Measurements from ENCODE around the gene LAMB4.

LAMB4 gene

DNA sequence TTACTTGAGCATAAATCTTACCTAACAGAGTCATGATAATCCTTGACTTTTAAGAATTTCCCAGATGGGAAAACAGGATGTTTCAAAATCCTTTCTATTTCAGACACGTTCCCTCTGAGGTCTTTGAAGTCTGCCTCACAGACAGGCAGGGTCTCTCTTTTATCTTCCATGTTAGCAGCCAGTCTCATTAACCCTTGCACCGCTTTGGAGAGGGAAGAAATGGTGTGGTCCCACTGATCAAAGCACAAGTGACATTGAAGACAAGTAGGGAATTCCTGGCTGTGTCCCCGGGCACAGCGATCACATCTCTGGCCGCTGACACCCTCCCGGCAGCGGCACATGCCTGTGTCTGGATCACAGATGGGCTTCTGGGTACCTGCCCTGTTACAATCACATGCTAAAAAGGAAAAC is 74.5 kb downstream of the LAMB4 start:
- DNase-seq (ENCODE audit: low read depth), result no peak
- TF ChIP-seq, protein P1, sequence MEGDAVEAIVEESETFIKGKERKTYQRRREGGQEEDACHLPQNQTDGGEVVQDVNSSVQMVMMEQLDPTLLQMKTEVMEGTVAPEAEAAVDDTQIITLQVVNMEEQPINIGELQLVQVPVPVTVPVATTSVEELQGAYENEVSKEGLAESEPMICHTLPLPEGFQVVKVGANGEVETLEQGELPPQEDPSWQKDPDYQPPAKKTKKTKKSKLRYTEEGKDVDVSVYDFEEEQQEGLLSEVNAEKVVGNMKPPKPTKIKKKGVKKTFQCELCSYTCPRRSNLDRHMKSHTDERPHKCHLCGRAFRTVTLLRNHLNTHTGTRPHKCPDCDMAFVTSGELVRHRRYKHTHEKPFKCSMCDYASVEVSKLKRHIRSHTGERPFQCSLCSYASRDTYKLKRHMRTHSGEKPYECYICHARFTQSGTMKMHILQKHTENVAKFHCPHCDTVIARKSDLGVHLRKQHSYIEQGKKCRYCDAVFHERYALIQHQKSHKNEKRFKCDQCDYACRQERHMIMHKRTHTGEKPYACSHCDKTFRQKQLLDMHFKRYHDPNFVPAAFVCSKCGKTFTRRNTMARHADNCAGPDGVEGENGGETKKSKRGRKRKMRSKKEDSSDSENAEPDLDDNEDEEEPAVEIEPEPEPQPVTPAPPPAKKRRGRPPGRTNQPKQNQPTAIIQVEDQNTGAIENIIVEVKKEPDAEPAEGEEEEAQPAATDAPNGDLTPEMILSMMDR (IDR thresholded peaks at IDR 0.05; ENCODE audit: low read depth, low read length, missing control alignments), result no peak
- no peak overlapping the region for H3K4me3 ChIP-seq (ENCODE audit: low read depth, low read length)

DNA sequence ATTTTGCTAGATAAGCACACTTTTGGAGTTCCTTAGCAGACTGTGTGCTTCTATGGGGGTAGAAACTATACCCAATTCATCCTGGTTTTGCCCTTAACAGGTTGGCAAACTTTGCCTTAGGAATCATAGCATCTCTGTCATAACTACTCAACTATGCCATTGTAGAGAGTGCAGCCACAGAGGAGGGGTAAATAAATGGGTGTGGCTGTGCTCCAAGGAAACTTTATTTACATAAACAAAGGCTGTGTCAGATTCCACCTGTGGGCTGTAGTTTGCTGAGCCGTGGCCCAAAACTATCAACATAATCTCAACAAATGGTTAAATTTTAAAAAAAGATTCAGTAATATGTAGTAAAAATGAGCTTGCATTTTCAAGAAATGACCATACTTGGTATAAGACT is 75.6 kb downstream of the LAMB4 start:
- H3K4me3 ChIP-seq (ENCODE audit: low read depth, low read length), result no peak overlapping the region
- TF ChIP-seq, protein P1 (IDR thresholded peaks at IDR 0.05; ENCODE audit: low read depth, low read length, missing control alignments), result no peak
- DNase-seq (ENCODE audit: low read depth), result no peak

DNA sequence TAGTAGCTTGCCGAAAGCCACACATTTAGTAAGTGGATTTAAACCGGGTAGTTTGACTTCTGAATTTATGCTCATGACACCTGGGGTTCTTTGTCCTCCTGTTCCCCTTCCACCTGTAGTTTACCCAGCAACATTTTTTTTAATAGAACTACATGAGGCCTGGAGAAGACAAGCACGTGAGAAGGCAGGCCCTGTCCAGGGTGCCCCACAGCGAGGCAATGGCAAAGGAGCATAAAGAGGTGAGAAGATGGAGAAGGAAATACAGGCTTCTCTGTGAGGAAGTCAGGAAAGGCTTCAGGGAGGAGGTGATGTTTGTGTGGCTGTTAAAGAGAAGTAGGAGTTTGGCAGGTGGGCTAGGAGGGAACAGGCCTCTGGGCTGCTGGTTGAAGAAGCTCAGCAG is 76.9 kb downstream of the LAMB4 start:
- no peak overlapping the region for H3K4me3 ChIP-seq (ENCODE audit: low read depth, low read length)
- TF ChIP-seq, protein P1 (IDR thresholded peaks at IDR 0.05; ENCODE audit: low read depth, low read length, missing control alignments), result no peak
- DNase-seq (ENCODE audit: low read depth), result no peak

DNA sequence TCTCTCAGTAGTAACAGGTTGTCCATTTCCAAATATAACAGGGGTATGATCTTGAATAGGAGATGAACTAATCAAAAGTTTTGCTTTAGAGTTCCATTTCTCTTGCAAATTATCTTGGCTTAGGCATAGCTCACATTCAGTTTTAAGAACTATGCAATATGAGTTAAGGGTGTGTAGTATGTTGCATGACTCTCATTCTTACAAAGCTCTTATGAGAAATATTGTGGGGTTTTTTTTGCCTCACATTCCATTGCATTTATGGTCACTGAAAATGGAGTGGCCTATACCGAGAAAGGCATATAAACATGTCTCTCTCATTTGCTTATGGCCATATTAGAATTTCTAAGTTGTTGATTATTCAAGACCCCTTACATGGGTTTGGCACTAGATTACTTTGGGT is 78.7 kb downstream of the LAMB4 start:
- H3K4me3 ChIP-seq (ENCODE audit: low read depth, low read length), result no peak overlapping the region
- TF ChIP-seq, protein P1 (IDR thresholded peaks at IDR 0.05; ENCODE audit: low read depth, low read length, missing control alignments), result no peak
- DNase-seq (ENCODE audit: low read depth), result no peak

DNA sequence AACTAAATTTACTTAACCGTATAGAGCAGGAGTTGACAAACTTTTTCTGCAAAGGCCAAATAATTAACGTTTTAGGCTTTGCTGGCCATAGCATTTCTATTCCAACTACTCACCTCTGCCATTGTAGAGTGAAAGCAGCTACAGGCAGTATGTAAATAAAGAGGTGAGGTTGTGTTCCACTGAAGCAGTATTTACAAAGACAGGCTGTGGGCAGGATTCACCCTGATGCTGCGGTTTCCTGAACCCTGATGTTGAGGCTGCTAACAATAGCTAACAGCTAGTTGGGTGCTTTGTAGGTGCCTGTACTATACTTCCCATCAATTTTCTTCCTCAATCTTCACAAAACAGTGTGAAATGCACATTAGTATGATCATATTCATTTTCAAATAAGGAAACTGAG is 80.2 kb downstream of the LAMB4 start:
- TF ChIP-seq, protein P1 (IDR thresholded peaks at IDR 0.05; ENCODE audit: low read depth, low read length, missing control alignments), result no peak
- no peak overlapping the region for H3K4me3 ChIP-seq (ENCODE audit: low read depth, low read length)
- DNase-seq (ENCODE audit: low read depth), result no peak

DNA sequence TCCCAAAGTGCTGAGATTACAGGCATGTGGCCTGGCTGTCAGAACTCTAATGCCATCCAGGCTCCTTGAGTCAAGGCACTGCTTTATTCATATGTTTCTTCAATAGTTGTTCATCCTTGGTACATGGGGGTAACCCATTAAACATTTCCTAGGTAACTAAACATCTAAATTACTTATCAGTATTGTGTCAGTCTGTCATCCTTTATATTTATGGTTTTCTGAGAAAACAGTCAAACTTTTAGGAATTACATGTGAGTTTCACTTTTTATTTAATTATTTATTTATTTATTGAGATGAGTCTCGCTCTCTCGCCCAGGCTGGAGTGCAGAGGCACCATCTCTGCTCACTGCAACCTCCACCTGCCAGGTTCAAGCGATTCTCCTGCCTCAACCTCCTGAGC is 81.7 kb downstream of the LAMB4 start:
- no peak for DNase-seq (ENCODE audit: low read depth)
- TF ChIP-seq, protein P1 (IDR thresholded peaks at IDR 0.05; ENCODE audit: low read depth, low read length, missing control alignments), result no peak
- no peak overlapping the region for H3K4me3 ChIP-seq (ENCODE audit: low read depth, low read length)

DNA sequence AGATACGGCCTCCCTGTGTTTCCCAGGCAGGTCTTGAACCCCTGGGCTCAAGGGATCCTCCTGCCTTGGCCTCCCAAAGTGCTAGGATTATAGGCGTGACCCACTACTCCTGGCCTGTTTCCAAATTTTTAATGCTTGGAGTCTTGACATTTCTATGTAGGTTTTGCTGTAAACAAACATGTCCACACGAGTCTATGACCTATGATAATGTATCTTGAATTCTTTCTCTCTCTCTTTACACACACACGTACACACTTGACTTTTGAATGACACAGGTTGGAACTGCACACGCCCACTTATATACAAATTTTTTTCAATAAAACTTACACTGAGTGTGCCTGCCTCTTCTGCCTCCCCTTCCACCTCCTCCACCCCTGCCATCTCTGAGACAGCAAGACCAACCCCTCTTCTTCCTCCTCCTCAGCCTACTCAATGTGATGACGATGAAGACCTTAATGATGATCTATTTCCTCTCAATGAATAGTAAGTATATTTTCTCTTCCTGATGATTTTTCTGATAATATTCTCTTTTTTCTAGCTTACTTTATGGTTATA is 83.1 kb downstream of the LAMB4 start:
- TF ChIP-seq, protein P1 (IDR thresholded peaks at IDR 0.05; ENCODE audit: low read depth, low read length, missing control alignments), result no peak
- DNase-seq (ENCODE audit: low read depth), result no peak
- H3K4me3 ChIP-seq (ENCODE audit: low read depth, low read length), result no peak overlapping the region

All from GM12864 (cell line).